Large intestine (tissue), 12 donors: ENCODE data around the gene HLTF. TPM values are rescaled to one million over a fixed set of nuclear protein-coding genes. Genes with fewer than 3 reads are reported as not detected.

Experiments used
- DNase-seq, 2 donors: peaks; one replicate each; pipeline versions ENCODE4 v3.0.0 to v3.0.0-alpha.2; 2013
- H3K27ac ChIP-seq: one replicate; pipeline ENCODE4 v1.5.1; 2013; ENCODE audit warnings: low read length
- H3K27me3 ChIP-seq: 2 replicates; pipeline ENCODE4 v1.6.1; 2013; ENCODE audit warnings: low read length; ENCODE audit not compliant: control insufficient read depth, insufficient read depth
- H3K36me3 ChIP-seq: 2 replicates; pipeline ENCODE4 v1.6.1; 2013; ENCODE audit warnings: low read length; ENCODE audit not compliant: control insufficient read depth, insufficient read depth
- H3K4me1 ChIP-seq: one replicate; pipeline ENCODE4 v1.6.1; 2013; ENCODE audit warnings: low read length; ENCODE audit not compliant: control insufficient read depth, insufficient read depth
- H3K4me3 ChIP-seq: one replicate; pipeline ENCODE4 v1.5.1; 2013; ENCODE audit warnings: low read length
- H3K9me3 ChIP-seq: one replicate; pipeline ENCODE4 v1.6.1; 2013; ENCODE audit warnings: mild to moderate bottlenecking, low read depth, low read length, moderate library complexity; ENCODE audit not compliant: control insufficient read depth
- WGBS: methylation state at CpG from one replicate; pipeline ENCODE4 v1.1.5; 2013; ENCODE audit warnings: low lambda C conversion rate; ENCODE audit not compliant: insufficient coverage; 5-methylcytosine and 5-hydroxymethylcytosine counted together
- long read RNA-seq, 11 donors: transcript quantifications; one replicate each; lab custom pipeline, GENCODE V29; 2026
- polyA plus RNA-seq: library from polyadenylated mRNA; unstranded; fragments of 120-200 nt; gene quantifications from one replicate; pipeline ENCODE4 v1.2.1, GENCODE V29; 2013

The HLTF gene
- polyA plus RNA-seq = 20.6 TPM
- long read RNA-seq, donor 1 = 0 reads
- long read RNA-seq, donor 2, full-length matches to known transcripts = 2 of 2 reads
- long read RNA-seq, donor 2, partial matches to known transcripts = 0 of 2 reads
- long read RNA-seq, donor 2, other reads (novel, unspliced or antisense) = 0 of 2 reads
- long read RNA-seq, donor 3 = 0 reads
- long read RNA-seq, donor 4 = 0 reads
- long read RNA-seq, donor 5, full-length matches to known transcripts = 1 of 1 reads
- long read RNA-seq, donor 5, partial matches to known transcripts = 0 of 1 reads
- long read RNA-seq, donor 5, other reads (novel, unspliced or antisense) = 0 of 1 reads
- long read RNA-seq, donor 6, full-length matches to known transcripts = 1 of 1 reads
- long read RNA-seq, donor 6, partial matches to known transcripts = 0 of 1 reads
- long read RNA-seq, donor 6, other reads (novel, unspliced or antisense) = 0 of 1 reads
- long read RNA-seq, donor 7, full-length matches to known transcripts = 1 of 1 reads
- long read RNA-seq, donor 7, partial matches to known transcripts = 0 of 1 reads
- long read RNA-seq, donor 7, other reads (novel, unspliced or antisense) = 0 of 1 reads
- long read RNA-seq, donor 8, full-length matches to known transcripts = 2 of 7 reads
- long read RNA-seq, donor 8, partial matches to known transcripts = 5 of 7 reads
- long read RNA-seq, donor 8, other reads (novel, unspliced or antisense) = 0 of 7 reads
- long read RNA-seq, donor 9 = 0 reads
- long read RNA-seq, donor 10 = 0 reads
- long read RNA-seq, donor 11, full-length matches to known transcripts = 1 of 1 reads
- long read RNA-seq, donor 11, partial matches to known transcripts = 0 of 1 reads
- long read RNA-seq, donor 11, other reads (novel, unspliced or antisense) = 0 of 1 reads

- Histone ChIP-seq H3K27ac (peak within 1 kb of the TSS; percentile 24), H3K27me3 (no peaks in the 10 kb centered on the region), H3K9me3 (peaks cover 5% of the 10 kb centered on the region), H3K4me1 (peaks cover 3% of the 10 kb centered on the region), H3K36me3 (peaks cover 7% of the 10 kb centered on the region), H3K4me3 (peak within 1 kb of the TSS; percentile 68)
- 40% methylated on average over 1 of the region's 57 CpGs for WGBS
- DNase-seq = peak; percentile 91 to 97
Observed at GRCh38 chr3:149086232-149086988, at the start of gene HLTF. Gene HLTF (minus strand): TSS chr3:149086533. CDS start chr3:149086336, 197 bp downstream.

DNA sequence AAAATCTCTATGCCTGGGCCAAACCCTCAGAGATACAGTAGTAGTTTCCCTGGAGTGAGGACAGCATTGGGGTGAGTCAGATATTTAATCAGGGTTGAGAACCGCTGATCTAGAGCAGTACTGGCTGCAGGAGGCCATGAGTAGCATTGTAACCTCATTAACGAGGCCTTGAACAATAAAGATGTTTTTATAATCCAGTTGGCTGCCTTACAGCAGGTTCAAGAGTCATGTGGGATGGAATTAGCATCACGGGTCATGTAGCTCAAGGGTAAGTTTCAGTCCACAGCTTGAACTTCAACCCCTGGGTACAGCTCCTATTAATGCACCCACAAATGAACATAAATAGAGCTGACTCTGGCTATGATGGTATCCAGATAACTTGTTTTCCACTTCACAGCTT, 48.2 kb upstream of the HLTF start:
- Histone ChIP-seq H3K27me3 (no peaks in the 10 kb centered on the region), H3K36me3 (no peaks in the 10 kb centered on the region), H3K4me3 (no peak overlapping the region), H3K9me3 (no peaks in the 10 kb centered on the region), H3K4me1 (peaks cover 14% of the 10 kb centered on the region), H3K27ac (peak overlapping the region; percentile 83)
- WGBS = 60% methylated on average over 1 of the region's 3 CpGs
- DNase-seq = peak; percentile 84 to 94

- peak overlapping the region; percentile 2 for H3K4me3 ChIP-seq
- peak overlapping the region; percentile 93 for H3K27ac ChIP-seq
- peak; percentile 28 to 65 for DNase-seq
- H3K27me3 ChIP-seq = no peaks in the 10 kb centered on the region
- peaks cover 14% of the 10 kb centered on the region for H3K4me1 ChIP-seq
- H3K36me3 ChIP-seq = no peaks in the 10 kb centered on the region
- WGBS = 0% methylated on average over 1 of the region's 4 CpGs
- no peaks in the 10 kb centered on the region for H3K9me3 ChIP-seq
Observed at GRCh38 chr3:149131589-149131988, 45.3 kb upstream of the HLTF start.

DNA sequence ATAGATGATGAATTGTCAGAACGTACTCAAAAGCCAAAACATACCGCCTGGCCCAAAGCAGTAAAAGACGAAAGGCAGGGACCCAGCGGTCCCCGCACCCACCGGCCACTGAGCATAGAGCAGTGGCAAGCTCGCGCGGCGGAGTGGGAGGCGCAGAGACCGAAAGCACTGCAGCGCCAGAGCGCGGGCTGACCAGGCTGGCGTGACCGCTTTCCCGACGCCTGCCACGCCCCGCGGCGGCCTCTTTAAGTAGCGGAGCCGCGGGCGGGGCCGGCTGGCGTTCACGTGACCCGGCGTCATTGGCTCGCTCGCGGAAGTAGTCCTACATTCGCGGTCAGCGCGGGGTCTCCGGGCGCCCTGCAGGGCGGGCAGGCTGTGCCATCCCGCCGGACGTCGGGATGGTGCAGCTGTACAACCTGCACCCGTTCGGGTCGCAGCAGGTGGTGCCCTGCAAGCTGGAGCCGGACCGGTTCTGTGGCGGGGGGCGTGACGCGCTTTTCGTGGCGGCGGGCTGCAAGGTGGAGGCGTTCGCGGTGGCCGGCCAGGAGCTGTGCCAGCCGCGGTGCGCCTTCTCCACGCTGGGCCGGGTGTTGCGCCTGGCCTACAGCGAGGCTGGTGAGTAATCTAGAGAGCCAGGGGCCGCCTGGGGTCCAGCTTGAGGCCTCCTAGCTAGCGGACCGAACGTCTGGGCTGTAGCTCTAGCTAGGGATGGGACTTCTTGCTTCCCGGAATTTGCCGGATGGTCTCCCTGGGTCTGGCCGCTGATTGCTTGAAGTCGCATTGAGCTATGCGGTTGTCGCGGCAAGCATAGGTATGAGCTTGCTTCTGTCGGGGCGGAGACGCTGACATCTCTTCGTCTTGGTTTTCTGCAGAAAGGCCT, 43.2 kb upstream of the HLTF start, which contains the start of gene HPS3:
Gene HPS3 (plus strand): TSS at position 313 of the 880 bp plus-strand sequence. CDS start 86 bp downstream, at position 399.
- DNase-seq = peak; percentile 93 to 96
- Histone ChIP-seq H3K4me3 (peak within 1 kb of the TSS; percentile 90), H3K27ac (peak within 1 kb of the TSS; percentile 93), H3K27me3 (no peaks in the 10 kb centered on the region), H3K36me3 (no peaks in the 10 kb centered on the region), H3K4me1 (peaks cover 14% of the 10 kb centered on the region), H3K9me3 (no peaks in the 10 kb centered on the region)
- no CpG with 5 or more reads among the region's 84 CpGs for WGBS

DNA sequence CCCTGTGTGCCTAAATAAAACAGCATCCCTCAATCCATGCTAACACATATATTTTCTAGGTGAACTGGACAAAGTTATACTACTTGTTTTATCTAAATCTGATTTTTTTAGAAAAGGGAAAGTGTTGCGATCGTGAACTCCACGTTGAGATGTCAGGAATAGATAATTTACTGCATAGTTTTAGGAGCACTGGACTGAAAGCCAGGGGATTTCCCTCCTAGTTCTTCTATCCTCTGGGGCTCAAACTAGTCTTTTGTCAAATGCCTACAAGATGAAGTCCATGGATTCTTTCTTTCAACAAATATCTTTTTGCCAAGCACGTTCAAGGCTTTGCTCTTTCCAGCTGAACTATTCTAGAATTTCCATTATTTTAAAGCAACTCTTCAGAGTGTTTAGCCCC, 42.5 kb upstream of the HLTF start:
- no peaks in the 10 kb centered on the region for H3K36me3 ChIP-seq
- H3K4me1 ChIP-seq = peaks cover 7% of the 10 kb centered on the region
- peak in 1 of 2 donors; percentile 8 for DNase-seq
- H3K27me3 ChIP-seq = no peaks in the 10 kb centered on the region
- no peaks in the 10 kb centered on the region for H3K9me3 ChIP-seq
- peak overlapping the region; percentile 93 for H3K27ac ChIP-seq
- no CpG with 5 or more reads among the region's 4 CpGs for WGBS
- H3K4me3 ChIP-seq = peak overlapping the region; percentile 90

DNA sequence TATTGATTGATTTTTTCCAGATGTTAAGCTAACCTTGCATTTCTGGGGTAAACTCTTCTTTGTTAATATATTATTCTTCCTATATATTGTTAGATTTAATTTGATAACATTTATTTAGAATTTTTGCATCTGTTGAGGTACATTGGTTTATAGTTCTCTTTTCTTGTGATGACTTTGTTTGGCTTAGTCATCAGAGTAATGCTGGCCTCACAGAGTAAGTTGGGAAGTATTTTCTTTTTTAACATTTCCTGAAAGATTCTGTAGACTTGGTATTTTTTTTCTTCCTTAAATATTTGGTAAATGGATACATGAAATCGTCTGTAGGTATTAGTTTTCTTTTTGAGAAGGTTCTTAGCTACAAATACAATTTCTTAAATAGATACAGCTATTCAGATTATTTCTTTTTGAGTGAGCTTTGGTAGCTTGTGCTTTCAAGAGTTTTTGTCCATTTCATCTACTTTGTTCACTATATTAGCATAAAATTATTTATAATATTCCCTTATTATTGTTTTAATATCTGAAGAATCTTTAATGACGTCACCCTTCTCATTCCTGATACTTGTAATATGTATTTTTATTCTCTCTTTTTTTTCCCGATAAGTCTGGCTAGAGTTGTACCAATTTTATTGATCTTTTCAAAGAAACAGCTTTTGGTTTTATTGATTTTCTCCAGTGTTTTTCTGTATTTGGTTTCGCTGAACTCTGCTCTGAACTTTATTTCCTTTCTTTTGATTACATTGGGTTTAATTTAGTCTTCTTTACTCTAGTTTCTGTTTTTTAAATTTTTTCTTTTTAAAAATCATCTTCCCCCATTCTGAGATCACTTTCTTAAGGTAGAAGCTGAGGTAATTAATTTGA, 36.6 kb upstream of the HLTF start:
- no peaks in the 10 kb centered on the region for H3K36me3 ChIP-seq
- 90% methylated on average over 4 of the region's 4 CpGs for WGBS
- DNase-seq = no peak
- H3K4me3 ChIP-seq = no peak overlapping the region
- no peaks in the 10 kb centered on the region for H3K27me3 ChIP-seq
- no peaks in the 10 kb centered on the region for H3K9me3 ChIP-seq
- peaks cover 5% of the 10 kb centered on the region for H3K4me1 ChIP-seq
- H3K27ac ChIP-seq = no peak overlapping the region

- peaks cover 5% of the 10 kb centered on the region for H3K4me1 ChIP-seq
- no peak overlapping the region for H3K27ac ChIP-seq
- H3K9me3 ChIP-seq = no peaks in the 10 kb centered on the region
- H3K4me3 ChIP-seq = no peak overlapping the region
- peak; percentile 34 to 53 for DNase-seq
- no peaks in the 10 kb centered on the region for H3K27me3 ChIP-seq
- 46% methylated on average over 3 of the region's 7 CpGs for WGBS
- H3K36me3 ChIP-seq = no peaks in the 10 kb centered on the region
Observed at GRCh38 chr3:149120051-149120972, 34.0 kb upstream of the HLTF start.

DNA sequence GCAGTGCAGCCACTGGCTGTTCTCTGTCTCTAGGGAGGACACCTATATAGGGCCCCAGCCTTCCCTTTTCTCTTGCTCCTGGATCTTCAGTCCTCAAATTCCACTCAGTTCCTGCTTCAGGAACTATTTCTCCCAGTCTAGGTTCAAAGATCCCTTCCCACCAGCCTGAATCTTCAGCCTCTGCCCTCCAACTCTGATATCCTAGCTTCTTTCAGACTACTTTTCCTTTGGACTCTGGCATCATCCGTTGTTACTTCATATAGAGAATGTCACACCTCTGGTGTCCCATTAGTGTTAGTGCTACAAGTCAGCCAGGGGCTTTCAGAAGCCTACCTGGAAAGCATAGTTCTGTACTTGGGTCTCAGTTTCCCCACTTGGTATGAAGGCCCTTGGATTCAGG, 33.1 kb upstream of the HLTF start:
- no peak overlapping the region for H3K27ac ChIP-seq

More for the DNA sequence above, 33.1 kb upstream of the HLTF start:
- no CpG with 5 or more reads among the region's 1 CpG for WGBS
- no peak overlapping the region for H3K4me3 ChIP-seq
- H3K27me3 ChIP-seq = no peaks in the 10 kb centered on the region
- H3K36me3 ChIP-seq = no peaks in the 10 kb centered on the region
- H3K9me3 ChIP-seq = no peaks in the 10 kb centered on the region
- H3K4me1 ChIP-seq = peaks cover 5% of the 10 kb centered on the region
- DNase-seq = peak; percentile 57 to 74
